Measurements from ENCODE around the gene COMP.

DNA sequence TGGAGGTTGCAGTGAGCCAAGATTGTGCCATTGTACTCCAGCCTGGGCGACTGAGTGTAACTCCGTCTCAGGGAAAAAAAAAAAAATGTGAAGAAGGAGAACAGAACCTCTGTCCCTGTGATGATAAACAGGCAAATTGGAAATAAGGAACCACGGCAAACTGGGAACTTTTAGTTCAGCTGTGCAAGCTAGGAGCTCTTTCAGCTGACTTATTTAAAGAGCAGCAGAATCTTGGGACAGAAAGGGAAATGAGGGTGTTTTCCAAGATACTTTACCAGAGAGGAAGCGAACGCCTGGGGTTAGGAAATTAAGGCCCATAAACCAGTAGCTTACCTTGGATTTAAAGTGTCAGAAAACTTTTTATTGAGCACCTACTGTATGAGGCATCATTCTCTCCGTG lies 37.7 kb upstream of the COMP start:
- TF ChIP-seq, protein P1, sequence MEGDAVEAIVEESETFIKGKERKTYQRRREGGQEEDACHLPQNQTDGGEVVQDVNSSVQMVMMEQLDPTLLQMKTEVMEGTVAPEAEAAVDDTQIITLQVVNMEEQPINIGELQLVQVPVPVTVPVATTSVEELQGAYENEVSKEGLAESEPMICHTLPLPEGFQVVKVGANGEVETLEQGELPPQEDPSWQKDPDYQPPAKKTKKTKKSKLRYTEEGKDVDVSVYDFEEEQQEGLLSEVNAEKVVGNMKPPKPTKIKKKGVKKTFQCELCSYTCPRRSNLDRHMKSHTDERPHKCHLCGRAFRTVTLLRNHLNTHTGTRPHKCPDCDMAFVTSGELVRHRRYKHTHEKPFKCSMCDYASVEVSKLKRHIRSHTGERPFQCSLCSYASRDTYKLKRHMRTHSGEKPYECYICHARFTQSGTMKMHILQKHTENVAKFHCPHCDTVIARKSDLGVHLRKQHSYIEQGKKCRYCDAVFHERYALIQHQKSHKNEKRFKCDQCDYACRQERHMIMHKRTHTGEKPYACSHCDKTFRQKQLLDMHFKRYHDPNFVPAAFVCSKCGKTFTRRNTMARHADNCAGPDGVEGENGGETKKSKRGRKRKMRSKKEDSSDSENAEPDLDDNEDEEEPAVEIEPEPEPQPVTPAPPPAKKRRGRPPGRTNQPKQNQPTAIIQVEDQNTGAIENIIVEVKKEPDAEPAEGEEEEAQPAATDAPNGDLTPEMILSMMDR (IDR thresholded peaks at IDR 0.05; ENCODE audit: low read depth, low read length, poor library complexity, severe bottlenecking) = no peak
- no peak for TF ChIP-seq EZH2phosphoT487 (IDR thresholded peaks at IDR 0.05; ENCODE audit: borderline replicate concordance, low read length)
